Activated naive CD4-positive, alpha-beta T cell treated with anti-CD3 and anti-CD28 coated beads, Interleukin-2, amount 50 U/mL, for 24 hours (primary cell): ENCODE measurements around the gene RAX2.

Experiments
- H3K27ac Mint-ChIP-seq: one replicate; pipeline ENCODE4 v1.8.0; 2021; ENCODE audit warnings: mild to moderate bottlenecking, mixed read lengths
- H3K27me3 Mint-ChIP-seq: one replicate; pipeline ENCODE4 v1.8.0; 2021; ENCODE audit warnings: mixed read lengths
- H3K36me3 Mint-ChIP-seq: one replicate; pipeline ENCODE4 v1.8.0; 2021; ENCODE audit warnings: mixed read lengths
- H3K4me1 Mint-ChIP-seq: one replicate; pipeline ENCODE4 v1.8.0; 2021; ENCODE audit warnings: mixed read lengths
- H3K4me3 Mint-ChIP-seq: one replicate; pipeline ENCODE4 v1.8.0; 2021; ENCODE audit warnings: mild to moderate bottlenecking, mixed read lengths
- H3K9me3 Mint-ChIP-seq: one replicate; pipeline ENCODE4 v1.8.0; 2021; ENCODE audit warnings: mixed read lengths

The RAX2 gene

DNA sequence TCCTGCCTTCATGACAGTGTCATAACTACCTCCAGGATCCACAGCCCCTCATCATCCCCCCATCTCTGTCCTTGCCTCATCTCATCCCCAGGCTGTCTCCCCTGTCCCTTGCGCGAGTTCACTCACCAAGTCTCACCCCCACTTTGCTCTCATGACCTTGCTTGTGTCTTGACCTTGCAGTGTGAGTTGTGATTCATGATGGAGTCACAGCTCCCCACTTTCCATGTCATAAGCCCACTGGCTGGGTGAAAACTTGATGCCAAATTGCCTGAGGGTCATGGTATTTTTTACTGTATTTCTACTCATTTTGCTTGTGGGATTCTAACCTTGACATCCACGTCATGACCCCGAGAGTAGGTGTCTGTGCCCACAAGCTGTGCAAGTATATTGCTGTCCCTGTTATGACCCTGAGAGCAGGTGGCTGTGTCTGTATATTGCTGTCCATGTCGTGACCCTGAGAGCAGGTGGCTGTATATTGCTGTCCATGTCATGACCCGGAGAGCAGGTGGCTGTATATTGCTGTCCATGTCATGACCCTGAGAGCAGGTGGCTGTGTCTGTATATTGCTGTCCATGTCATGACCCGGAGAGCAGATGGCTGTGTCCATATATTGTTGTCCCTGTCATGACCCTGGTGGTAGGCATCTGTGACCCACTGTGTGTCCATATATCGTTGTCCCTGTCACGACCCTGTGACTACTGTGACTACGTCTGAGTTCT is 34.4 kb downstream of the RAX2 start:
- Mint-ChIP-seq H3K27ac (peak overlapping the region; percentile 9), H3K4me3 (no peak overlapping the region), H3K36me3 (peaks cover 7% of the 10 kb centered on the region), H3K4me1 (peaks cover 26% of the 10 kb centered on the region), H3K9me3 (no peaks in the 10 kb centered on the region), H3K27me3 (no peaks in the 10 kb centered on the region)

DNA sequence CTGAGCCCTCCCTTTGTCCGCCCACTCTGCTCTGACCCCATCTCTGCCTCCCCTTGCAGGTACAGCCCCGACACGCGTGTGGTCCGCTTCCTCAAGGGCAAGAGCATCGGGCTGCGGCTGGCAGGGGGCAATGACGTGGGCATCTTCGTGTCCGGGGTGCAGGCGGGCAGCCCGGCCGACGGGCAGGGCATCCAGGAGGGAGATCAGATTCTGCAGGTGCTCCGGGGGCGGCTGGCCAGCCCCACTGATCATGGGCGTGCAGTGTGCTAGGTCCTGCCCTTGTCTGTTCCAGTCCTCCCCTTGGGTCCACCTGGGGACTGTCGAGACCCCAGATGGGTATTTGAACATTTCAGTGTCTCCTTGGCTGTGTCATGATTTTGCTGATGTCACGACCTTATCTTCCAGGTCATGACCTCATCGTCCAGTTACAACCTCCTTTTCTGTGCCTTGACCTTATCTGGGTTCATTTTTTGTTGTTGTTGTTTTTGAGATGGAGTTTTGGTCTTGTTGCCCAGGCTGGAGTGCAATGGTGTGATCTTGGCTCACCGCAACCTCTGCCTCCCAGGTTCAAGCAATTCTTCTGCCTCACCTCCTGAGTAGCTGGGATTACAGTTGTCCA is 35.8 kb downstream of the RAX2 start:
- H3K27ac Mint-ChIP-seq = no peak overlapping the region
- peaks cover 26% of the 10 kb centered on the region for H3K4me1 Mint-ChIP-seq
- no peaks in the 10 kb centered on the region for H3K9me3 Mint-ChIP-seq
- peaks cover 10% of the 10 kb centered on the region for H3K36me3 Mint-ChIP-seq
- H3K4me3 Mint-ChIP-seq = no peak overlapping the region
- H3K27me3 Mint-ChIP-seq = no peaks in the 10 kb centered on the region

DNA sequence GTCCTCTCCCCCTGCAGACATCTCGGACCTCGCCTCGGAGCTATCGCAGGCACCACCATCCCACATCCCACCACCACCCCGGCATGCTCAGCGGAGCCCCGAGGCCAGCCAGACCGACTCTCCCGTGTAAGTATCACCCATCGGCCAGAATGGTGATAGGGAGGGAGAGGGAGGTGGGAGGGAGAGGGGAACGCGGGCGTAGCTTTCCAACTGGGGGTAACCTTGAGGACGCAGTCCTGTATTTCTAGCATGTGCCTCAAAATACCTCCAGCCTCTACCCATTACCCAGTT is 37.8 kb downstream of the RAX2 start:
- Mint-ChIP-seq H3K4me1 (peaks cover 20% of the 10 kb centered on the region), H3K27me3 (no peaks in the 10 kb centered on the region), H3K36me3 (peaks cover 10% of the 10 kb centered on the region), H3K4me3 (no peak overlapping the region), H3K27ac (no peak overlapping the region), H3K9me3 (no peaks in the 10 kb centered on the region)

DNA sequence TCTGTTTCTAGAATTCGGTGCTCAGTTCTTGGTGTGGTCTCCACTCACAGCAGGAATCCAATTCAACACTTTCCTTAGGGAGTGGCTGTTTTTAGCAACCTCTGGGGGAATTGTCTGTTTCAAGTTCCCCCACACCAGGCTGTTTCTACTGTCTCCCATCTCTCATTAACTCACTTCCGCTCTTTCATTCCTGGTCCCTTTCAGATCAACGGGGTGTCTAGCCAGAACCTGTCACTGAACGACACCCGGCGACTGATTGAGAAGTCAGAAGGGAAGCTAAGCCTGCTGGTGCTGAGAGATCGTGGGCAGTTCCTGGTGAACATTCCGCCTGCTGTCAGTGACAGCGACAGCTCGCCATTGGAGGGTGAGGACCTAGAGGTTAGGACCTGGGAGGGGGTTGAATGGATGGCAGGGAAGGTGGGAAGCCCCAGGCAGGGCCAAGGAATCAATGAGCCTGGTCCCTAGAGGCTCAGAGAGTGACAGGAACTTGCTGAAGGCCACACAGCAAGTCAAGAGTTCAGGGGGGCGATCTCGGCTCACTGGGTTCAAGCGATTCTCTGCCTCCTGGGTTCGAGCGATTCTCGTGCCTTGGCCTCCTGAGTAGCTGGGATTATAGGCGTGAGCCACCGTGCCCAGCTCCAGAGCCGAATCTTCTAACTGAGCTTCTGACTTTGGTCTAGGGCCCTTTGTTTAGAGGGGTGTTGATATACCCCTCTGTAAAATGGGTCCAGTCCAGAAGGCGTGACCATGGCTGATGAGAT is 38.3 kb downstream of the RAX2 start:
- peaks cover 15% of the 10 kb centered on the region for H3K4me1 Mint-ChIP-seq
- peaks cover 11% of the 10 kb centered on the region for H3K36me3 Mint-ChIP-seq
- H3K4me3 Mint-ChIP-seq = no peak overlapping the region
- no peaks in the 10 kb centered on the region for H3K9me3 Mint-ChIP-seq
- H3K27ac Mint-ChIP-seq = peak overlapping the region; percentile 33
- H3K27me3 Mint-ChIP-seq = no peaks in the 10 kb centered on the region

DNA sequence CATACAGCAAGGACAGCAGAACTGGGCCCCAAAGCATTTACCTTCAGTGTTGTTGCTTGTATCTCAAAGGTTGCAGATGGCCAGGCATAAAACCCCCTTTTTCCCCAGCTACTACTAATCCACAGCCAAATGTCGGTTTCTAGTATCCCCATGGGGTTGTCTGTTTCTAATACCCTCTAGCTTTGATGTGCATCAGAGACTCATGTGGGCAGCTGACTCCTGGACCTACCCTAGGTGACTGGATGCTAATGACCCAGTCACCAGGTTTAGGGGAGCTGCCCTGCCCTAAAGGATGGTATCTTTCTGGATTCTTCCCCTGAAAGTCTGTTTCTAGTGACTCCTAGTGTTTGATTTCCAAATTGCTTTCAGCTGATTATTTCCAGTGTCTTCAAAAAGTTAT is 39.9 kb downstream of the RAX2 start:
- H3K36me3 Mint-ChIP-seq = peaks cover 9% of the 10 kb centered on the region
- H3K4me3 Mint-ChIP-seq = no peak overlapping the region
- H3K27ac Mint-ChIP-seq = no peak overlapping the region
- H3K27me3 Mint-ChIP-seq = no peaks in the 10 kb centered on the region
- H3K9me3 Mint-ChIP-seq = no peaks in the 10 kb centered on the region
- H3K4me1 Mint-ChIP-seq = no peaks in the 10 kb centered on the region

DNA sequence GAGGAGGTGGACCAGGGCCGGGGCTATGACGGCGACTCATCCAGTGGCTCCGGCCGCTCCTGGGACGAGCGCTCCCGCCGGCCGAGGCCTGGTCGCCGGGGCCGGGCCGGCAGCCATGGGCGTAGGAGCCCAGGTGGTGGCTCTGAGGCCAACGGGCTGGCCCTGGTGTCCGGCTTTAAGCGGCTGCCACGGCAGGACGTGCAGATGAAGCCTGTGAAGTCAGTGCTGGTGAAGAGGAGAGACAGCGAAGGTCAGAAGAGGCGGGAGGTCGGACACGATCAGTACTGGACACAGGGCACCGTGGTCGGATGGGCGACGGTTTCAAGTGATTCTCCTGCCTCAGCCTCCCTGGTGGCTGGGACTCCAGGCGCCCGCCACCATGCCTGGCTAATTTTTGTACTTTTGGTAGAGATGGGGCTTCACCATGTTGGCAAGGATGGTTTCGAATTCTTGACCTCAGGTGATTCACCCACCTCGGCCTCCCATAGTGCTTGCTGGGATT is 41.5 kb downstream of the RAX2 start:
- H3K27me3 Mint-ChIP-seq = no peaks in the 10 kb centered on the region
- no peak overlapping the region for H3K27ac Mint-ChIP-seq
- H3K36me3 Mint-ChIP-seq = peaks cover 6% of the 10 kb centered on the region
- no peak overlapping the region for H3K4me3 Mint-ChIP-seq
- H3K4me1 Mint-ChIP-seq = no peaks in the 10 kb centered on the region
- H3K9me3 Mint-ChIP-seq = no peaks in the 10 kb centered on the region

DNA sequence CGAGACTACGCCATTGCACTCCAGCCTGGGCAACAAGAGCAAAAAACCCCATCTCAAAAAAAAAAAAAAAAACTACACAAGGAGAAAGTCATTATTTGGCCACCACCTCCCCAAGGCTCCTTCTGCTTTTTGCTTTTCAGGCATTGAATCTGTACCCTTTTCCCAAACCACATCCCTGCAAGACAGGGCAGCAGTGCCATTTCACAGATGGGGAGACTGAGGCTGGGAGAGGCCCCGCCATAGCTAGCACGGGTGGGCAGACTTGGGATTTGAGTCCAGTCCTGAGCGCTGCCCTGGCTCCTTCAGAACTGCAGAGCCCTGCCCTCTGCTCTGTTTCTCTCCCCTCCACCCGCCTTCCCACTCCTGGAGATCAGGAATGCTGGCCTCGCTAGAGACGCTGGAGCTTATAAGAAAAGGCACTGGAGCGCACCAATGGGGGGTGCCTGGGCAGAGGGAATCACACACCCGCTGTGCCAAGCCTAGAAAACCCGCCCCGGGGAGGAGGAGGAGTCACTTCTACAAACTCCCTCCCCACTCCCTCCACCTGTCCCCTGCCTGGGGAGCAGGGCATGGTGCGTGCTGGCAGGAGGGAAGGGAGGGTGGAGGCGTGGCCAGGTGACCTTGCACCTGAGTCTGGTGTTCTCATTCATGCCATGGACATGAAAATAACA is 46.3 kb downstream of the RAX2 start:
- Mint-ChIP-seq H3K9me3 (no peaks in the 10 kb centered on the region), H3K36me3 (peaks cover 2% of the 10 kb centered on the region), H3K4me1 (peaks cover 27% of the 10 kb centered on the region), H3K27me3 (no peaks in the 10 kb centered on the region), H3K4me3 (no peak overlapping the region), H3K27ac (no peak overlapping the region)

DNA sequence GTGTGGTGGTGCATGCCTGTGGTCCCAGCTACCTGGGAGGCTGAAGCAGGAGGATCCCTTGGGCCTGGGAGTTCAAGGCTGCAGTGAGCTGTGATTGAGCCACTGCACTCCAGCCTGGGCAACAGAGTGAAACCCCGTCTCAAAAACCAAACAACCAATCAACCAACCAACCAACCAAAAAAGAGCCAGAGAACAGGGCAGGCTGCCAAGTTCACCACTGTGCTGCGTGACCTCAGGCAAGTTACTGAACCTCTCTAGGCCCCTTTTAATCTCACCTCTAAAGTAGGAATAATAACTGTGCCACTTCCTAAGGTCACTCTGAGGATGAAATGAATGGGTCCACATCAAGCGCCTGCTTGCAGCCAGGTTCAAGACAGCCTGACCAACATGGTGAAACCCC is 46.9 kb downstream of the RAX2 start:
- Mint-ChIP-seq H3K27ac (no peak overlapping the region), H3K36me3 (peaks cover 2% of the 10 kb centered on the region), H3K4me1 (peaks cover 29% of the 10 kb centered on the region), H3K27me3 (no peaks in the 10 kb centered on the region), H3K9me3 (no peaks in the 10 kb centered on the region), H3K4me3 (no peak overlapping the region)

DNA sequence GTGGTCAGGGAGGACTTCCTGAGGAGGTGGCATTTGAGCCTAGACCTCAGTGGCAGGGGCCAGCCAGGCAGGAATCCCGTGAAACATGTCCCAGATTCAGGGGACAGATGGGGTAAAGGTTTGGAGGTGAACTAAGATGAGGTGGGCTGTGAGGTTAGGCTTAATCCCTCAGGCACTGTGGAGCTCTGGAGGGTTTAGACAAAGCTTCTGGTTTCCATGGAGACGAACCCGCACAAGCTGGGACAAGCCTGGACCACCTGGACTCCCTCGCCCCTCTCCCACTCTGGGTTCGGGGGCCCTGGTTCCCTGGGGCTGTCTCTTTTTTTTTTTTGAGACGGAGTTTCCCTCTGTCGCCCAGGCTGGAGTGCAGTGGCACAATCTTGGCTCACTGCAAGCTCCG is 48.1 kb downstream of the RAX2 start:
- Mint-ChIP-seq H3K9me3 (no peaks in the 10 kb centered on the region), H3K27ac (no peak overlapping the region), H3K36me3 (no peaks in the 10 kb centered on the region), H3K27me3 (no peaks in the 10 kb centered on the region), H3K4me3 (no peak overlapping the region), H3K4me1 (peaks cover 34% of the 10 kb centered on the region)

DNA sequence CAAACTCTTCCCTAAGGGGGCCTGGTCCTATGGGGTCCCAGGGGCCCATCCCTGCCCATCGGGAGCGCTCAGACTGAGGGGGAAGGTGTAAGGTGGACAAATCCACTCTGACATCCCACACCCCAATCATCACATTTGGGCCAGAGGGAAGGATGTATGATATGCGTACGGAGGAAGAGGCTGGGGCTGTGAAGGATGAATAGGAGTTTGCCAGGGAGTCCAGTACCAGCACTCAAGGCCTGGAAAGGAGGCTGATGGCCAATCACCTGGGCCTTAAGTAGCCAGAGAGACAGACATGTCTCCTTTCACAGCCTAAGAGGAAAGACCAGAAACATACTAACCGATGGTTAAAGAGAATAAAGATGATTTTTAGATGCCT is 48.9 kb downstream of the RAX2 start:
- Mint-ChIP-seq H3K4me3 (no peak overlapping the region), H3K36me3 (no peaks in the 10 kb centered on the region), H3K9me3 (no peaks in the 10 kb centered on the region), H3K27ac (peak overlapping the region; percentile 10), H3K27me3 (no peaks in the 10 kb centered on the region), H3K4me1 (peaks cover 34% of the 10 kb centered on the region)

DNA sequence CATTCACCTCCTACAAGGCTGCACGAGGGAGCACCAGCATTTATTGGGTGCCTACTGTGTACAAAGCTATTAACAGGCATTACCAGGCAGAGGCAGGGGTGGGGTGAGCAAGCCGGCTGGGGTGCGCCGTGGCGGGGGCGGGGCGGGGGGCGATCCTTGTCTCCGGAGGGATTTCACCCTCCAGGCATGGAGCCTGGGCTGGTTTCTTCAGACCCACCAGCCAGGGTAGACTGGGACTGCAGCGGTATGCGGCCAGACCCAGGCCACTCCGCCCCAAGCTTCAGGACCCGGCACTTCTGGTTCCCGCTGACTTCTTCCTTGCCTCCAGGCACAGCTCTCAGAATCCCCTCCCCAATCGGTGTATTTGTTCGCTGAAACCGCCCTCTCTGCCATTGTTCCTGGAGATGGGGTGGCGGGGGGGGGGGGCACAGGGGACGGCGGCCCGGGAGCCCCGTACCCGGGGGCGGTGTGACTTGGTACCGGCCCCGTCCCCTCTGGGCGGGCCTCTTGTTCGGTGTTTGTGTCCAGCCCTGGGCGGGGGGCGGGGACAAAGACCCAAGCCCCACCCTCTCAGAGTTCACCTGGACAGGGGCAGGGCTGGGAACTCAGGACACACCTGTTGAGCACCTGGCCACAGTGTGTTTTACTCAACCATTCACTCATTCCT is 49.5 kb downstream of the RAX2 start:
- H3K27ac Mint-ChIP-seq = no peak overlapping the region
- H3K36me3 Mint-ChIP-seq = no peaks in the 10 kb centered on the region
- H3K4me3 Mint-ChIP-seq = peak overlapping the region; percentile 80
- H3K27me3 Mint-ChIP-seq = no peaks in the 10 kb centered on the region
- H3K9me3 Mint-ChIP-seq = no peaks in the 10 kb centered on the region
- H3K4me1 Mint-ChIP-seq = peaks cover 34% of the 10 kb centered on the region

DNA sequence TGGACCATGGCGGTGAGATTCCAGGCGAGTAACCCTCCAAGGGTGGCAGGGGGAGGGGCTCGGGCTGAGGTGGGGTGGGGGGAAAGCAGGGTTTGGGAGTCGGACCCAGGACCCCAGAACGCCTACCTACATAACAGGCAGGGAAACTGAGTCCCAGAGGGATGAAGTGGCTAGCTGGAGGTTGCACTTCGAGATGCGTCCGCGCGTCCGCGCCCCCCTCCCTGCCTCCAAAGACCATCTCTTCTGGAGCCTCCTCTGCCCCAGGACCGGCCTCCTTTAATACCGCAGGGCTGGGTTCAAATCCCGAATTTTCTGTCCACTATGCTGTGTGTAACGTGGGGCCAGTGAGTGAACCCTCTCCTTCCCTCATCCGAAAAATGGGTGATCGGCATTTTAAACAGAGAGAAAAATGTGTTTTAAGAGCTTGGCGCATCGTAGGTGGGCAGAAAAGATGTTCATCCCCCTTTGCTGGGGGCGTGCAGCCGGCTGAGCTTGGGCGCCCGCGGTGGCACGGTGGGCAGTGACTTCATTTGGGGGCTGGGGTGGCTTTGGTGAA is 50.1 kb downstream of the RAX2 start:
- Mint-ChIP-seq H3K4me3 (peak overlapping the region; percentile 80), H3K27ac (peak overlapping the region; percentile 12), H3K36me3 (no peaks in the 10 kb centered on the region), H3K9me3 (no peaks in the 10 kb centered on the region), H3K27me3 (no peaks in the 10 kb centered on the region), H3K4me1 (peaks cover 34% of the 10 kb centered on the region)

DNA sequence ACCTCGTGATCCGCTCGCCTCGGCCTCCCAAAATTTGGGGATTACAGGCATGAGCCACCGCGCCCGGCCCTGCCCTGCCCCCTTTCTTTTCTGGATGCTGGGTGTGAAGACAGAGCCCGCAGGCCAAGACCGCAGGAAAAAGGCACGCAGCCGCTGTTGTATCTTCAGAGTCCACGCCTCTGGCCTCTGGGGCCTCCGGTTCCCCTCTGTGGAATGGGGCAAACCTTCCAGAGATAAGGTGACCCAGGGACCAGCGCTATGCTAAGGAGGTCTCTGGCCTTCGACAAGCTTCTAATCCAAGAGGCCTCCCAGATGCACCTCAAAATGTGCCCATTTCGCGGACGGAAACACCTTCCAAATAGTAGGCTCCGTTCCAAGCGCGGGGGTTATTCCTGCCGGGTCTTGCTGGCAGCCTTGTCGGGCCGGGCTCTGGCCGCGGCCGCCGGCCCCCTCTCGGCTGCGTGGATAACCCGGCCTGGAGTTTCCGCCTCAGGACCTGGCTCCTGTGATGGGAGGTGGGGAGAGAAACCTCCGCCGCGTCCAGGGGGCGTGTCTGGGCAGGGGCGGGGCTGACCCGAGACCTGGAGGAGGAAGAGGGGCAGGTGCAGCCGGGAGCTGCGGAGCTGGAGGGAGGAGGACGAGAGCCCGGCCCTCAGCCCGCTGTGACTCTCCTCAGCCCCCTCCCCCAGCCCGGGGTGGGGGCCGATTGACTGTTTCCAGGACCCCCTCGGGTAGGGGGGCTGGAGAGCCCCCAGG is 50.7 kb downstream of the RAX2 start:
- Mint-ChIP-seq H3K9me3 (no peaks in the 10 kb centered on the region), H3K27ac (no peak overlapping the region), H3K36me3 (no peaks in the 10 kb centered on the region), H3K4me3 (peak overlapping the region; percentile 80), H3K27me3 (no peaks in the 10 kb centered on the region), H3K4me1 (peaks cover 34% of the 10 kb centered on the region)

DNA sequence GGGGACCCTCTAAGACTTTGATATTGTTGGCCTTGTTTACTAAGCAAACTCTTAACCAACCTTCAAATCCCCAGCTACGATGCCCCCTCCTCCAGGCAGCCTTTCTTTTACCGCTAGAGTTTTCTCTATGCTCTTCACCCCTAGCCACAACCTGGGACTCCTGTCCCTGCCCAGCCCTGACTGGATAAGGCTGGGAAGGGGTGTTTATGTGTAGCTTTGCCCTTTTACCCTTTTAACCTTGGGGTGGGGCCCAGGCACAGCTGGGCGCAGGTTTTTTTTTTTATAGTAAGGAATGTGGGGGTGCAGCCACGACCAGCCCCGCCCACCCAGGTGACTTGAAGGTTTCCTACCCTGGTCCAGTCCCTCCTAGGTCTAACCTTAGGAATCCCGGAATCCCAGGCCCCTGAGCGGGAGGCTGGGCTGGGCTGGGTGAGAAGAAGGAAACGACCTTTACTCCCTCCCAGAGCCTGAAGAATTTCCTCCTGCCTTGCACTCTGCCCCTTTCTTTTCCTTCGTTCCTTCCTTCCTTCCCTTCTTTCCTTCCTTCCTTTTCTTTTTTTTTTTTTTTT is 51.6 kb downstream of the RAX2 start:
- no peaks in the 10 kb centered on the region for H3K9me3 Mint-ChIP-seq
- no peak overlapping the region for H3K27ac Mint-ChIP-seq
- no peaks in the 10 kb centered on the region for H3K36me3 Mint-ChIP-seq
- H3K27me3 Mint-ChIP-seq = no peaks in the 10 kb centered on the region
- H3K4me3 Mint-ChIP-seq = no peak overlapping the region
- peaks cover 34% of the 10 kb centered on the region for H3K4me1 Mint-ChIP-seq
